Esophagus (tissue), 2 donors: ENCODE results near the gene EPHB1. TPM values are rescaled to one million over a fixed set of nuclear protein-coding genes. Genes with fewer than 3 reads are reported as not detected.
A peak's percentile ranks its signal among the peaks of the same experiment; 100 is the strongest.

Experiments used
- H3K27ac ChIP-seq, 2 donors: one replicate each; pipeline ENCODE4 v1.5.1; 2013; ENCODE audit warnings: low read depth in 2 of 2, mild to moderate bottlenecking in 2 of 2, inconsistent platforms in 1 of 2, low read length in 1 of 2, moderate library complexity in 1 of 2
- H3K27me3 ChIP-seq, 2 donors: one replicate each; pipeline ENCODE4 v1.6.1; 2013; ENCODE audit warnings: low read length in 2 of 2, control low read depth in 1 of 2, mild to moderate bottlenecking in 1 of 2; ENCODE audit not compliant: insufficient read depth in 2 of 2, control insufficient read depth in 1 of 2
- H3K36me3 ChIP-seq, 2 donors: one replicate each; pipeline ENCODE4 v1.6.1; 2013; ENCODE audit warnings: low read length in 1 of 2; ENCODE audit not compliant: control insufficient read depth in 2 of 2, insufficient read depth in 2 of 2
- H3K4me1 ChIP-seq, 2 donors: one replicate each; pipeline ENCODE4 v1.6.1; 2013; ENCODE audit warnings: low read length in 1 of 2; ENCODE audit not compliant: control insufficient read depth in 2 of 2, insufficient read depth in 2 of 2
- H3K4me3 ChIP-seq, 2 donors: one replicate each; pipeline ENCODE4 v1.5.1; 2013; ENCODE audit warnings: low read length in 2 of 2, mild to moderate bottlenecking in 2 of 2, low read depth in 1 of 2, moderate library complexity in 1 of 2
- H3K9me3 ChIP-seq, 2 donors: one replicate each; pipeline ENCODE4 v1.6.1; 2013; ENCODE audit warnings: mild to moderate bottlenecking in 2 of 2, low read depth in 1 of 2, low read length in 1 of 2, moderate library complexity in 1 of 2; ENCODE audit not compliant: control insufficient read depth in 2 of 2, insufficient read depth in 1 of 2
- whole genome bisulfite sequencing, 2 donors: extraction: QIAGEN DNeasy Blood & Tissue Kit; methylation state at CpG; one replicate each; pipeline ENCODE4 v1.1.7; 2013; 5-methylcytosine and 5-hydroxymethylcytosine counted together
- polyA plus RNA-seq, 2 donors: library from polyadenylated mRNA; stranded (reverse); fragments of 200-250 nt; gene quantifications; one replicate each; pipeline ENCODE4 v1.2.3, GENCODE V29; 2013
- donor health status: healthy with polysubstance abuse.
- donor health status: Bipolar disorder and iron deficiency.

The EPHB1 gene
- polyA plus RNA-seq, 2 donors, result 0.04 to 0.38 TPM

- no peak overlapping the region for H3K27ac ChIP-seq
- no peaks in the 10 kb centered on the region for H3K27me3 ChIP-seq
- H3K4me1 ChIP-seq, result no peaks in the 10 kb centered on the region
- H3K9me3 ChIP-seq, result peaks cover 0 to 6% of the 10 kb centered on the region in 2 donors
- no peaks in the 10 kb centered on the region for H3K36me3 ChIP-seq
- H3K4me3 ChIP-seq, result no peak overlapping the region
- 84 to 90% methylated on average over 6 of the region's 6 CpGs for WGBS, 2 donors
These were observed 127.8 kb downstream of the EPHB1 start for GRCh38 chr3:134922866-134923265.

- Histone ChIP-seq H3K27me3 (no peaks in the 10 kb centered on the region), H3K4me3 (no peak overlapping the region), H3K4me1 (no peaks in the 10 kb centered on the region), H3K36me3 (no peaks in the 10 kb centered on the region), H3K27ac (no peak overlapping the region), H3K9me3 (peaks cover 0 to 6% of the 10 kb centered on the region in 2 donors)
- WGBS, 2 donors, result 61 to 71% methylated on average over 1 of the region's 1 CpG
These were observed 128.2 kb downstream of the EPHB1 start for GRCh38 chr3:134923286-134923685.

GRCh38 chr3:134927599-134927998, 132.5 kb downstream of the EPHB1 start:
- Histone ChIP-seq H3K4me3 (no peak overlapping the region), H3K27ac (no peak overlapping the region), H3K36me3 (no peaks in the 10 kb centered on the region), H3K27me3 (no peaks in the 10 kb centered on the region), H3K4me1 (no peaks in the 10 kb centered on the region), H3K9me3 (peaks cover 0 to 6% of the 10 kb centered on the region in 2 donors)
- WGBS, 2 donors, result 65 to 66% methylated on average over 1 of the region's 1 CpG

- H3K27ac ChIP-seq, result no peak overlapping the region
- WGBS, 2 donors, result 69 to 88% methylated on average over 6 of the region's 6 CpGs
- H3K27me3 ChIP-seq, result no peaks in the 10 kb centered on the region
- no peaks in the 10 kb centered on the region for H3K4me1 ChIP-seq
- H3K9me3 ChIP-seq, result peaks cover 0 to 6% of the 10 kb centered on the region in 2 donors
- no peak overlapping the region for H3K4me3 ChIP-seq
- H3K36me3 ChIP-seq, result no peaks in the 10 kb centered on the region
These were observed 133.3 kb downstream of the EPHB1 start for GRCh38 chr3:134928392-134928791.

GRCh38 chr3:134928819-134929218, 133.8 kb downstream of the EPHB1 start:
- H3K27ac ChIP-seq, result no peak overlapping the region
- WGBS, 2 donors, result 80 to 84% methylated on average over 3 of the region's 3 CpGs
- no peak overlapping the region for H3K4me3 ChIP-seq
- H3K4me1 ChIP-seq, result no peaks in the 10 kb centered on the region
- no peaks in the 10 kb centered on the region for H3K36me3 ChIP-seq
- no peaks in the 10 kb centered on the region for H3K27me3 ChIP-seq
- peaks cover 0 to 6% of the 10 kb centered on the region in 2 donors for H3K9me3 ChIP-seq

- no peaks in the 10 kb centered on the region for H3K4me1 ChIP-seq
- no peak overlapping the region for H3K4me3 ChIP-seq
- 75 to 80% methylated on average over 2 of the region's 2 CpGs for WGBS, 2 donors
- no peak overlapping the region for H3K27ac ChIP-seq
- H3K9me3 ChIP-seq, result peaks cover 0 to 5% of the 10 kb centered on the region in 2 donors
- H3K36me3 ChIP-seq, result no peaks in the 10 kb centered on the region
- H3K27me3 ChIP-seq, result no peaks in the 10 kb centered on the region
These were observed 134.9 kb downstream of the EPHB1 start for GRCh38 chr3:134929976-134930375.

- no peaks in the 10 kb centered on the region for H3K9me3 ChIP-seq
- no peaks in the 10 kb centered on the region for H3K27me3 ChIP-seq
- WGBS, 2 donors, result 82 to 83% methylated on average over 5 of the region's 5 CpGs
- H3K4me3 ChIP-seq, result no peak overlapping the region
- H3K4me1 ChIP-seq, result no peaks in the 10 kb centered on the region
- no peaks in the 10 kb centered on the region for H3K36me3 ChIP-seq
- no peak overlapping the region for H3K27ac ChIP-seq
These were observed 136.2 kb downstream of the EPHB1 start for GRCh38 chr3:134931045-134931785.

- no peaks in the 10 kb centered on the region for H3K9me3 ChIP-seq
- H3K27me3 ChIP-seq, result no peaks in the 10 kb centered on the region
- H3K4me1 ChIP-seq, result no peaks in the 10 kb centered on the region
- no peak overlapping the region for H3K4me3 ChIP-seq
- peak overlapping the region in 1 of 2 donors; percentile 33 for H3K27ac ChIP-seq
- 68 to 69% methylated on average over 6 of the region's 6 CpGs for WGBS, 2 donors
- H3K36me3 ChIP-seq, result no peaks in the 10 kb centered on the region
These were observed 137.0 kb downstream of the EPHB1 start for GRCh38 chr3:134932035-134932434.

- Histone ChIP-seq H3K36me3 (no peaks in the 10 kb centered on the region), H3K27ac (no peak overlapping the region), H3K4me1 (no peaks in the 10 kb centered on the region), H3K27me3 (no peaks in the 10 kb centered on the region), H3K9me3 (no peaks in the 10 kb centered on the region), H3K4me3 (no peak overlapping the region)
- WGBS, 2 donors, result 68 to 69% methylated on average over 4 of the region's 4 CpGs
These were observed 138.9 kb downstream of the EPHB1 start for GRCh38 chr3:134933997-134934396.

GRCh38 chr3:134934933-134935332, 139.9 kb downstream of the EPHB1 start:
- 64 to 72% methylated on average over 2 of the region's 2 CpGs for whole genome bisulfite sequencing, 2 donors
- no peak overlapping the region for H3K27ac ChIP-seq
- no peaks in the 10 kb centered on the region for H3K4me1 ChIP-seq
- no peak overlapping the region for H3K4me3 ChIP-seq
- no peaks in the 10 kb centered on the region for H3K9me3 ChIP-seq
- H3K36me3 ChIP-seq, result no peaks in the 10 kb centered on the region
- no peaks in the 10 kb centered on the region for H3K27me3 ChIP-seq
